Sciatic nerve (tissue), 2 donors: ENCODE measurements around the gene CLIP4. TPM values are rescaled to one million over a fixed set of nuclear protein-coding genes. Genes with fewer than 3 reads are reported as not detected.

Experiments used
- ATAC-seq: fragments of 200-7000 bp; cut with Tn5 transposase; one replicate; pipeline ENCODE4 v1.9.1; 2020; ENCODE audit warnings: mild to moderate bottlenecking, moderate library complexity
- DNase-seq: peaks from one replicate; pipeline ENCODE4 v3.0.0-alpha.2; 2020; ENCODE audit warnings: low spot score
- intact Hi-C: fragments of 100-400 bp; cut with DNase I; formaldehyde crosslinking; loops from one replicate; pipeline ENCODE4 v1.14.2; 2022
- total RNA-seq: library from RNA; stranded (reverse); fragmentation: NEBNext Ultra II Directional; extraction: Animal tissue kit (Norgen Biotek cat#: 25700); gene quantifications from one replicate; pipeline ENCODE4 v1.2.1, GENCODE V29; 2021
- donor health status: DM: no; HTN: no; CAD: no.
- donor health status: DM: no; HTN: no; CAD: no.

The CLIP4 gene
- total RNA-seq, 1 donor from 2014 or later: 85.6 TPM

DNA sequence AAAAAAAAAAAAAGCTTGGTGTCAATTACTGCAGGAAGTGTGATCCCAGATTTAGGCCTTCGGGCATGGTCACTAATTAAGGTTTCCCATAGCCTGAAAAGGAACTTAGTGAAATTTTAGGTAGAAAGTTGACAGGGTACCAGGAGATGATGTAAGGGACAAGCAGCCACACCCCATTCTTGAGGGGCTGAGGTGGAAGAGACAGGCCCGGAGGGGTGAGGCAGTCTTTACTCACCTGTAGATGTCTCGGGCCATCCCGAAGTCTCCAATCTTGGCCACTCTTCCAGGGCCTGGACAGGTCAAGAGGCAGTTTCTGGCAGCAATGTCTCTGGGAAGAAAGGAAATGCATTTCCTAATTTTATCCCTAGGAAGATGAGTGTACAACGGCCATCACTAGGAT, 94.3 kb downstream of the CLIP4 start:
- ATAC-seq (no peak), DNase-seq (no peak)
- intact Hi-C loops: no loop called here

GRCh38 chr2:29212009-29212408, 96.8 kb downstream of the CLIP4 start:
- ATAC-seq (no peak), DNase-seq (no peak)
- intact Hi-C loops: no loop called here

DNA sequence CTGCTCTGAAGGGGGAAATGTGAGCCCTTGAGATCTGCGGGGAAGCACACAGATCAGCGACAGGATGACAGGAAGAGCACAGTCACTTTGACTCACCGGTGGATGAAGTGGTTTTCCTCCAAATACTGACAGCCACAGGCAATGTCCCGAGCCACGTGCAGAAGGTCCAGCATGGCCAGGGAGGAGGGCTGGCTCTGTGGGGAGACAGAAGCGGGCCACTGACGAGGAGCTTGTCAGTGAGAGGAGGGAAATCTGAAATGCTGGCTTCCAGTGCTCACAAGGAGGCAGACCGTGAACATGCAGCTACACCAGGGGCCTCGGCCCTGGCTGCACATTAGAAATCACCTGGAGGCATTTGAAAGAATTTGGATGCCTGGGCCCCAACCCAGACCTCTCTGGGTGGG, 98.7 kb downstream of the CLIP4 start:
- intact Hi-C loops: no loop called here
- ATAC-seq: no peak
- DNase-seq: no peak

DNA sequence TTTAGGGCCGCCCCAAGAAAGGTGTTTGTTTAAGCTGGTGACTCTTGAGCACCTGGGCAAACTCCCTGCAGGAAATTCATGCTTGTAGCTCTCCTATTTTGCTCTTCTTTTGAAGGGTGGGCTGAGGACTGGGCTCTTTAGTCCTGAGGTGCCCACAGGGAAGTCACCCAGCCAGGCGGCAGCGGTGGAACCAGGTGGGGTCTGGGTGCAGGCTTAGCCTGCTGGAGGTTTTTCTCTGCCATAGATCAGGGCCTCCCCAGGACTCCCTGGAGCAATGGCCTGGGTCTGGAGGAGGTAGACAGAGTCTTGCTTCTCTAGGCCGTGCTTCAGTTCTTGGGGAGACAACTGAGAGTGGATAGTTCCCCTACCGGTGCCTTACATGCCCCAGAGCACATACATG, 99.9 kb downstream of the CLIP4 start:
- no peak for DNase-seq
- ATAC-seq: no peak
- intact Hi-C loops: no loop called here

DNA sequence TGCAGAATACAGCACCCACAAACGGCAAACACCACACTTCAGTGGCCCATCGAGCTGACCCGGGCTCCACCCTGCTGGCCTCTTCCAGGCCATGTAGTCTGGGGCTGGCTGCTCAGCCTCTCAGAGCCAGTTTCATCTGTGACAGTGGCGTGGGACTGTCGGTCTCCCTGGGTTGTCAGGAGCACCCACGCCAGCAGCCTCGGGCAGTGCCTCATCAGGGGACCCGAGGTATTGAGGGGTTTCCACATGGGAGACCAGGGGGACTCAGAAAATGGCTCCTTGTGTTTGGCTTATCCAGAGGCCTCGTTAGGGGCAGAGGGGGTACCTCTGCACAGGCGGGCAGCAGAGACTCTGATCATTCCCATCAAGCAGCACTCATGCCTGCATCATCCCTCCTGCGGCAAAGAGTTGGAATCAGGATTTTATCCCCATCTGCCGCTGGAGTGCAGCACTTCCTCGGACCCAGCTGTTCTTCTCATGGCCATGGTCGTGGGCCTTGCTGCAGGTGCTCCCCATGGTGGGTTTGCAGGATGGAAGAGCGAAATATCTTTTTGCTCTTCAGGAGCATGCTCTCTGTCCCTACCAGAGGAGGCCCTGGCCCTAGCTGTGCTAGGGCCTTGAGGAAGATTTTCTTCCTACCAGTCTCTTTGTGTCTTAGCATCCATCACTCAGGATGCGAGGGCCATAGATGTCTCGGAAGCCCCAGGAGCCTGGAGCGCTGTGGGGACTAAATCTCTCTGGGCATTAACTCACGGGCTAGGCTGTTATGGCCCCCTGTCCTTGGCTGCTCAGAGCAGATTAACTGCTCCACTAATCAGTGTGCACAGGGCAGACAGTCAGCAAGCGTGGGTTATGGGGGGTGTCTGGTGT, 100.8 kb downstream of the CLIP4 start:
- ATAC-seq: no peak
- DNase-seq: no peak
- intact Hi-C loops: no loop called here

- ATAC-seq (no peak), DNase-seq (no peak)
- intact Hi-C loops: no loop called here
These were observed 101.3 kb downstream of the CLIP4 start for GRCh38 chr2:29216609-29216909.

DNA sequence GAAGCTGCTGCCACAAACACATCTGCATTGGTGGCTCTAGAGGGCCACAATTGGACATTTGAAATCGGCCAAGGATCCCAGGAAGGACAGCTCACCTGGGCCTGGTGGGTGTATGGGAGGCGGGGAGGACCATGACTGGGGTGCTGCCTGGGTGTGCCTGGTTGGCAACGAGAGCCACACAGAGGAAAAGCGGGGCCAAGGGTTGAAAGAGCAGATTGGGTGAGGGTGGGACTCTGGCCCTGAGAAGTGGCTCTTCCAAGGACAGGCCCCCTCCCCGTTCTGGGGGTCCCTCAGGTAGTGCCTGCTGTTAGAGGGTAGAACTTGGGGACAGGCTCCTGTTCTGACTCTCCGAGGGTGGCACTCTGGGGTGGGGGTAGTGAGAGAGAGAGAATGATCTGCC, 102.9 kb downstream of the CLIP4 start:
- intact Hi-C loops: no loop called here
- DNase-seq (no peak), ATAC-seq (no peak)

DNA sequence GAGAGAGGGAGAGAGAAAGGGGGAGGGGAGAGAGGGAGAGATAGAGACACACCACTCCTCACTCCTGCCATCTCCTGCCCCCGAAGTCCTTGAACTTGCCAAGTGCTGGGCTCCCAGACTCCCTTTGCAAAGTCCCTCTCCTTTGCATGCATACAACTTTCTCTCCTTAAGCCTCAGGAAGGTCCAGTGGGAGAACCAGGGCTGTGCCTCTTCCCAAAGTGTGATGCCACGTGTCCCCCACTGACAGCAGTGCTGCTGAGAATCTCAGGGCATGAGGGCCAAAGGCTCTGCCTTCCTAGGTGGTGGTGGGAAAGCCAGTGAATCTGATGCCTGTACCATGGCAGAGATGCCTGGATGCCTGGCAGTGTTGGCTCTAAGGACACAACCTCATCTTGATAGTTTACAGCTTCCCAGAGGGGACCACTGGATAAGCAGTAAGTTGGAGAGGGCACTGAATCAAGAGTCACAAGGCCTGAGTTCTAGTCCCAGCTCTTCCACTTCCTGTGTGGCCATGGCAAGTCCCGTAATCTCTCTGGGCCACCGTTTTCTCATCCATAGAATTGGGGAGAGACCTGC, 103.4 kb downstream of the CLIP4 start:
- DNase-seq (no peak), ATAC-seq (no peak)
- intact Hi-C loops: no loop called here

GRCh38 chr2:29219374-29219773, 104.2 kb downstream of the CLIP4 start:
- ATAC-seq (no peak), DNase-seq (no peak)
- intact Hi-C loops: no loop called here

DNA sequence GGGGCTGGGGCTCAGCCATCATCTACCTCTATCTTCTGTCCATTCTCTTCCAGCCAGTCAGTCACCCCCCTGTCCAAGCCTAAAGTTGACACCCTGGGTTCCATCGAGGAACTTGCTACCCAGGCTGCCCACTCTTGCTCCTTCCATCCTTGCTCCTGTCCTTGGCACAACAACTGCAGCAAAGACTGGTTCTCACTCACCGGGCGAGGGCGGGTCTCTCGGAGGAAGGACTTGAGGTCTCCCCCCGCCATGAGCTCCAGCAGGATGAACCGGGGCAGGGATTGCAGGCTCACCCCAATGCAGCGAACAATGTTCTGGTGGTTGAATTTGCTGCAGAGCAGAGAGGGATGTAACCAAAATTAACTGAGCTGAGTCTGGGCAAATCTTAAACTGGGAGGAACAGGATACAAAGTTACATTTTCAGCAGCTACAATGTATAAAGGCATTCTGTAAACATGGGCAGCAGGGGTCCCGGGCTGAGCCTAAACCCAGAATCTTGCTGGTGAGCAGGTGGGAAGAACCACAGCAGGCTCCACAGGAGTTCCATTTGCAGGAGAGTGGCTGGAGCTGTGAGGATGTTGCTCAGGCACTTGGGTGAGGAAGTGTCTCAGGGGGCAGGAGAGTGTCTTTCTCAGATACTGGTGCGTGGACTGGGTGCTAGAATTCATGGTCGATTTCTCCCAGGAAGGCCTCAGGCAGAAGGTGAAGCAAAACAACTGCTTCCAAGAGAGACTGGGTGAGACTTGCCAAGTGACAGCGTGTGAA, 105.5 kb downstream of the CLIP4 start:
- intact Hi-C loops: no loop called here
- ATAC-seq (no peak), DNase-seq (no peak)

GRCh38 chr2:29222381-29223179, 107.4 kb downstream of the CLIP4 start:
- DNase-seq: no peak
- intact Hi-C loops: no loop called here
- ATAC-seq: no peak

- DNase-seq (peak; percentile 57), ATAC-seq (no peak)
- intact Hi-C loops: no loop called here
These were observed 108.0 kb downstream of the CLIP4 start for GRCh38 chr2:29223257-29223656.

DNA sequence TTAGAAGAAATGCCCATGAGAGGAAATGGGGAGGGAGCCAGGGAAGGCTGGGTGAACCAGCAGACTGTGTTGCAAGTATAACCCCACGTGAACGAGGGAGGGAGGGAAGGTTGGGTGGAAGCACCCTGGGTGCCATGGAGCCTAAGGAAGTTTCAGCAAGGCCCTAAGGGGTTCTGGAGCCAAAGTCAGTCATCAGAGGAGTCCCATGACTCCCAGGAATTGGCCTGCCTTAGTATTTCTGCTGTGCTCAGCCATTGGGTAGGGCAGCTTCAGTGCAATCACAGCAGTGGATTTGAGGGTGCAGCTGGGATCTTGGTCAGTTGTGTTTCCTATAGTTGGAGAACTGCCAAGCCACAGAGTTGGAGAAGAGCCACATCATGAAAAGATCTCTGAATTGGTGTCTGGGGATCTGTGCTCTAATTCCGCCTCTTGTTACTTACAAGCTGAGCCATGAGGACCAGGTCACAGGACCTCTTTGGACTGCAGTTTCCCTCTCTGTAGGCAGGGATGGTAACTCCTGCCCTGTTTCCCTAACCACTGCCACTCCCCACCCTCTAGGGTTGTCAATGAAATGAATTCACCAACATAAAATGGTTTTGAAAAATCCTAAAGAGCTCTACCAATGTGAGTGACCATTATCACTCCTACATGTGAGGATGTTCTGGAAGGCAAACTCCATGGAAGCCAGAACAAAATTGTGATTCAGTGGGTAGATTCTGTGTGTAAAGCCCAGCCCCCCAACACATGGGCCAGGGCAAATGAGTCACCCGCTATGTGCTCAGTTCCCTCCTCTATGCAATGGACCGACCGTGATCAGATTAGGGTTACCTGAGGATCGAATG, 108.9 kb downstream of the CLIP4 start:
- DNase-seq: peak; percentile 78
- ATAC-seq: peak; percentile 89
- intact Hi-C loops: no loop called here

DNA sequence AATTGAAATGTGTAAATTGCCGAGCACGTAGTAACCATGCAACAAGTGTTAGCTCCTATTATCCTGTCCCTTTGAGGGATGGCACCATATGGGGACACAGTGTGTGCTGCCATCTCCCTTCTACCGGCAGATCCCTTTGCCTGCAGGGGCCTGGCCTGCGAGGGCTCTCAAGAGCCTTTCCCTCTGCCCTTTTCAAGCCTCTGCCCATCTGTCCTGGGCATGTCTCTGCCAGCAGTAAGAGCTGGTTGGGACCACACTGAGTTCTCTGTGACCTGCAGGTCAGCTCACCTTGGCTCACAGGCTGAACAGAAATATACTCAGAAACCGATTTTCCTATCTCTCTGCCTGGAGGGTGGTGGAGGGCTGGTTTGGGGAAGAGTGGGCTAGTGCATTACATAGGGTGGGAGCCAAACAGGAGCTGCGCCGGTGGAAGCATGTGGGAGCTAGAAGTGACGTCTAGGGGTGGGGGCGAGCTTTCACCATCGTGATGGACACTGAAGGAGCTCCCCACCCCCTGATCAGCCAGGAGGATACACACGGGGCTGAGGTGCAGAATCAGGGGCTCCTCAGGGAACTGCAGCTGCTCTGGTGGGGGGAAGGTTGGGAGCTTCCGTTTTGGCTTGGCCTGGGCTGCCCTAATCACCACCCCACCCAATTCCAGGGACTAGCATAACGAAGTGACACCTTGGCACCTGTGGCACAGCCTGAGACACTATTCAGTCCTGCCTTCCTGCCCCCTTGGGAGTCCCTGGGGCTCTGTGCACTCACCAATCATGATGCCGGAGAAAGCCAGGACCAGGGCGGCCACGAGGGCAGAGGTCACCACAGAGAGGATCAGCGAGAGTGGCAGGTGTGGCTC, 109.7 kb downstream of the CLIP4 start:
- DNase-seq (peak; percentile 54), ATAC-seq (no peak)
- intact Hi-C loops: no loop called here

DNA sequence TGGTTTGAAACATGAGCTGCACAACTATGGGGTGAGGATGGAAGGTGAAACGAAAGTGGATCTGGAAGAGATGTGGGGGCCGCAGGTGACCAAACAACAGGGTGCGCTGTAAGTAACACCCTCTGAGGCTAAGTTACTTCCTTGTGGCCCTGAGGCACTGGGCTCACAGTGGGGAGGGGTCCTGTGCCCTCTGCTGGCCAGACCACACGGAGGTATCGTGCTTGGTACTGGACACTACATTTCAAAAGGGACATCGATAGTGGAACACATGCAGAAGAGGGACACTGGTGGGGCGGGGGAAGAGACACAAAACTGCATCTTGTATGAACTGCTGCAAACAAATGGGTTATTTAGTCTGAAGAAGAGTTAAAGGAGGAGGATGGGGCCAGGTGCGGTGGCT, 110.6 kb downstream of the CLIP4 start:
- ATAC-seq: no peak
- intact Hi-C loops: no loop called here
- DNase-seq: no peak

- no peak for ATAC-seq
- intact Hi-C loops: no loop called here
- no peak for DNase-seq
These were observed 111.2 kb downstream of the CLIP4 start for GRCh38 chr2:29226375-29226774.

DNA sequence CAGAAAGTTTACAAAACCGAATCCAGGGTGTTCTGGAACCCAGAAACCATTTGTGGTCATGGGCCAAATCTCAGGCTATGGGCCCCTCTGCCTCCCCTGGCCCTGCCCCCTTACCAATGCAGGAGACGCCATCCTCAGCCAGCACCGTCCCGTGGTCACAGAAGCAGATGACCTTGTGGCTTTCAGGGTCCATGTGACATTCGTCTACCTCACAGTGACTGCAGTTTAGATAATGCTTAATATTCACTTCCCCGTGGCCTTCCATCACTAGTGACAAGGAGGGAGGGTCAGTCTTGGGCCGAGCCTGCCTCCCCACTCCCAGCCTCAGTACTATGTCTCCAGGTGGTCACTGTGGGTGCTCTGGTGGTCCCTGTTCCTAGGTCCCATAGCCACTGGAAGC, 111.6 kb downstream of the CLIP4 start:
- intact Hi-C loops: no loop called here
- ATAC-seq (no peak), DNase-seq (no peak)
